OCI-LY1 (cell line): ENCODE data around the gene SLC22A15.

ENCODE experiments used
- H2AFZ ChIP-seq: fragments of 200-600 bp; sonication (generic), shearing (Covaris generic); 2 replicates; pipeline ENCODE4 v1.6.0; 2014; ENCODE audit warnings: antibody characterized with exemption, mild to moderate bottlenecking, low read length
- H3F3A ChIP-seq: fragments of 200-600 bp; sonication (generic), shearing (Covaris generic); 2 replicates; pipeline ENCODE4 v1.6.0; 2014; ENCODE audit warnings: mild to moderate bottlenecking, antibody characterized with exemption, low read length, moderate library complexity; ENCODE audit not compliant: insufficient read depth
- H3K27ac ChIP-seq: fragments of 200-600 bp; sonication (generic); 2 replicates; pipeline ENCODE4 v1.5.1; 2014; ENCODE audit warnings: low read length, mixed run types, mild to moderate bottlenecking, low read depth; ENCODE audit not compliant: poor library complexity, severe bottlenecking
- H3K27me3 ChIP-seq: fragments of 200-600 bp; sonication (generic); 2 replicates; pipeline ENCODE4 v1.6.0; 2014; ENCODE audit warnings: antibody characterized with exemption, mild to moderate bottlenecking, low read length, moderate library complexity; ENCODE audit not compliant: insufficient read depth
- H3K36me3 ChIP-seq: fragments of 200-600 bp; sonication (generic); 2 replicates; pipeline ENCODE4 v1.6.1; 2014; ENCODE audit warnings: mild to moderate bottlenecking, antibody characterized with exemption, low read length, moderate library complexity, mixed read lengths; ENCODE audit not compliant: insufficient read depth
- H3K4me1 ChIP-seq: fragments of 200-600 bp; sonication (generic); 2 replicates; pipeline ENCODE4 v1.5.1; 2014; ENCODE audit warnings: mild to moderate bottlenecking, low read length, moderate library complexity; ENCODE audit not compliant: insufficient read depth, severe bottlenecking
- H3K4me2 ChIP-seq: fragments of 200-600 bp; sonication (generic), shearing (Covaris generic); 2 replicates; pipeline ENCODE4 v1.6.1; 2014; ENCODE audit warnings: low read length
- H3K4me3 ChIP-seq: fragments of 200-600 bp; sonication (generic); 2 replicates; pipeline ENCODE4 v1.5.1; 2014; ENCODE audit warnings: low read length, low read depth, mild to moderate bottlenecking, mixed read lengths; ENCODE audit not compliant: poor library complexity, severe bottlenecking
- H3K79me2 ChIP-seq: fragments of 200-600 bp; shearing (Covaris generic); 2 replicates; pipeline ENCODE4 v1.6.1; 2016; ENCODE audit warnings: mixed run types, low read length, mixed read lengths; ENCODE audit not compliant: insufficient read depth
- H3K9ac ChIP-seq: fragments of 200-600 bp; sonication (generic), shearing (Covaris generic); 2 replicates; pipeline ENCODE4 v1.6.1; 2014; ENCODE audit warnings: mild to moderate bottlenecking, low read length, mixed read lengths
- H3K9me2 ChIP-seq: fragments of 200-600 bp; sonication (generic), shearing (Covaris generic); 2 replicates; pipeline ENCODE4 v1.6.1; 2014; ENCODE audit warnings: low read depth, mild to moderate bottlenecking, low read length, mixed read lengths
- H3K9me3 ChIP-seq: fragments of 200-600 bp; shearing (Covaris generic); 2 replicates; pipeline ENCODE4 v1.6.1; 2014; ENCODE audit warnings: low read length, mixed read lengths
- H4K20me1 ChIP-seq: fragments of 200-600 bp; sonication (generic), shearing (Covaris generic); 2 replicates; pipeline ENCODE4 v1.6.0; 2016; ENCODE audit warnings: mild to moderate bottlenecking, low read length; ENCODE audit not compliant: insufficient read depth
- EZH2 ChIP-seq: fragments of 200-600 bp; sonication (generic), shearing (Covaris generic); IDR thresholded peaks from 2 replicates; pipeline ENCODE4 v1.8.0; 2017; ENCODE audit warnings: borderline replicate concordance, mixed run types, mild to moderate bottlenecking, antibody characterized with exemption, low read length, moderate library complexity, mixed read lengths
- TF ChIP-seq, protein P1 (sequence below): fragments of 200-600 bp; sonication (generic), shearing (Covaris generic); IDR thresholded peaks from 2 replicates; pipeline ENCODE4 v1.5.1; 2017; ENCODE audit warnings: mild to moderate bottlenecking, antibody characterized with exemption, low read length, moderate library complexity, mixed read lengths

SLC22A15 gene

DNA sequence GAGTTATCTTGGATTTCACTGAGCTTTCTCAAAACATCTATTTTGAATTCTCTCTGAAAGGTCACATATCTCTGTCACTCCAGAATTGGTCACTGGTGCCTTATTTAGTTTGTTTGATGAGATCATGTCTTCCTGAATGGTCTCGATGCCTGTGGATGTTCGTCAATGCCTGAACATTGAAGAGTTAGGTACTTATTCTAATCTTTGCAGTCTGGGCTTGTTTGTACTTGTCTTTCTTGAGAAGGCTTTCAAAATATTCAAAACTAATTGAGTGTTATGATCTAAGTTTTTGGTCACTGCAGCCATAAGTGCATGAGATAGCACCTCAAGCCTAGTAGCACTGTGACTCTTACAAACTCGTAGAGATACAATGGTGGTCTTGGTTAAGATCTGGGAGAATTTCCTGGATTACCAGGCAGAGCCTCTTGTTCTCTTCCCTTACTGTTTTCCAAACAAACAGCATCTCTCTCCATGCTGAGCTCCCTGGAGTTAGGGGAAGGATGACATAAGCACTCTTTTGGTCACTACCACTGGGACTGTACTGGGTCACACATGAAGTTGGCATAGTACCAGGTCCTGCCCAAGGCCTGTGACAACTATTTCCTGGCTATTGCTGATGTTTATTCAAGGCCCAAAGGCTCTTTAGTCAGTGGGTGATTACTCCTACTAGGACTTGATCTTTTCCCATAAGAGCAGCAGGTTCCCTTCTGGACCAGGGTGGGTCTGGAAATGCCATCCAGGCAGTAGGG, 25.6 kb downstream of the SLC22A15 start:
- Histone ChIP-seq H3K36me3 (no peaks in the 10 kb centered on the region), H3K27me3 (no peaks in the 10 kb centered on the region), H3K9me3 (no peaks in the 10 kb centered on the region), H2AFZ (no peak overlapping the region), H4K20me1 (no peaks in the 10 kb centered on the region), H3F3A (no peaks in the 10 kb centered on the region), H3K9ac (no peak overlapping the region), H3K4me2 (no peak overlapping the region), H3K79me2 (no peaks in the 10 kb centered on the region), H3K4me3 (no peak overlapping the region), H3K9me2 (no peaks in the 10 kb centered on the region), H3K27ac (no peak overlapping the region), H3K4me1 (no peaks in the 10 kb centered on the region)
- TF ChIP-seq, protein P1, sequence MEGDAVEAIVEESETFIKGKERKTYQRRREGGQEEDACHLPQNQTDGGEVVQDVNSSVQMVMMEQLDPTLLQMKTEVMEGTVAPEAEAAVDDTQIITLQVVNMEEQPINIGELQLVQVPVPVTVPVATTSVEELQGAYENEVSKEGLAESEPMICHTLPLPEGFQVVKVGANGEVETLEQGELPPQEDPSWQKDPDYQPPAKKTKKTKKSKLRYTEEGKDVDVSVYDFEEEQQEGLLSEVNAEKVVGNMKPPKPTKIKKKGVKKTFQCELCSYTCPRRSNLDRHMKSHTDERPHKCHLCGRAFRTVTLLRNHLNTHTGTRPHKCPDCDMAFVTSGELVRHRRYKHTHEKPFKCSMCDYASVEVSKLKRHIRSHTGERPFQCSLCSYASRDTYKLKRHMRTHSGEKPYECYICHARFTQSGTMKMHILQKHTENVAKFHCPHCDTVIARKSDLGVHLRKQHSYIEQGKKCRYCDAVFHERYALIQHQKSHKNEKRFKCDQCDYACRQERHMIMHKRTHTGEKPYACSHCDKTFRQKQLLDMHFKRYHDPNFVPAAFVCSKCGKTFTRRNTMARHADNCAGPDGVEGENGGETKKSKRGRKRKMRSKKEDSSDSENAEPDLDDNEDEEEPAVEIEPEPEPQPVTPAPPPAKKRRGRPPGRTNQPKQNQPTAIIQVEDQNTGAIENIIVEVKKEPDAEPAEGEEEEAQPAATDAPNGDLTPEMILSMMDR: no peak

DNA sequence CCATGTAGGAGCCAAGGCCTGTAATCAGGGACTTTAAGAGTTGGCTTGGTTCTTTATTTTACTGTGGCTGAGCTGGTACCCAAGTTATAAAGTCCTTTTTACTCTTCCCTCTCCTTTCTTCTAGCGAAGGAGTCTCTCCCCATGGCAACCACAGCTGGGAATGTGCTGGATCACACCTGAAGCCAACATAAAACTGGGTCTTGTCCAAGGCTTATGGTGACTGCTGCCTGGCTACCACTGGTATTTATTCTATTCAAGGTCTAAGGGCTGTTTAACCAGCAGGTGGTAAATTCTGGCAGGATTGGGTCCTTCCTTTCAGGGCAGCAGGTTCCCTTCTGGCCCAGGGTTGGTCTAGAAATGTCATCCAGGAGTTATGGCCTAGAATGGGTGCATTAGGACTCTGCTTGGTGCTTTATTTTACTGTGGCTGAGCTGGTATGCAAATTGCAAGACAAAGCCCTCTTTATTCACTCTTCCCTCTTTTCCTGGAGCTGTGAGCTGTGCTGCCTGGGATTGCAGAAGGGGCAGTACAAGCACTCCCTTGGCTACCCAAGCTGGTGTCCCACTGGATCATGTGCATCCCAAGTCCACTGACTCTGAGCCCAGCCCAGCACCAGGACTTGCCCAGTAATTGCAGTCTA, 26.6 kb downstream of the SLC22A15 start:
- Histone ChIP-seq H4K20me1 (no peaks in the 10 kb centered on the region), H3K9me3 (no peaks in the 10 kb centered on the region), H2AFZ (no peak overlapping the region), H3K36me3 (no peaks in the 10 kb centered on the region), H3K9me2 (no peaks in the 10 kb centered on the region), H3K9ac (no peak overlapping the region), H3K79me2 (no peaks in the 10 kb centered on the region), H3K4me1 (no peaks in the 10 kb centered on the region), H3K4me2 (no peak overlapping the region), H3K27ac (no peak overlapping the region), H3K4me3 (no peak overlapping the region), H3K27me3 (no peaks in the 10 kb centered on the region), H3F3A (no peaks in the 10 kb centered on the region)
- TF ChIP-seq, protein P1: no peak
- no peak for TF ChIP-seq EZH2

DNA sequence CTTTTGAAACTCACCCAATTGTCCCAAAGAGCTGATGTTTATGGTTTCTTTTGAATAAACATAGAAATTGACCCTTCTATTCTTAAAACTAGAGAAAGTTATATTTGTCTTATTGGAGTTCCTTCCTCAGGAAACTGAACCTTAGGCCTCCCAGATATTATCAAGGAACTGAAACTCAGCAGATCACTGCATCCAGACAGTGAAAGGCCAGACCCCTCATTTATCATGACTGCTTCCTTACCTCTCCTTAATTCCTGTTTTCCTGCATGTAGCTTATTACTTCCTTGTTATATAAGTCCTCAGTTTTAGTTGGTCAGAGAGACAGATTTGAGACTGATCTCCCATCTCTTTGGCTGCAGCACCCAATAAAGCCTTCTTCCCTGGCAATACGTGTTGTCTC, 27.5 kb downstream of the SLC22A15 start:
- no peaks in the 10 kb centered on the region for H4K20me1 ChIP-seq
- no peak overlapping the region for H3K4me2 ChIP-seq
- H3K9ac ChIP-seq: no peak overlapping the region

More for the DNA sequence above, 27.5 kb downstream of the SLC22A15 start:
- Histone ChIP-seq H3K27ac (no peak overlapping the region), H3K36me3 (no peaks in the 10 kb centered on the region), H3F3A (no peaks in the 10 kb centered on the region), H3K27me3 (no peaks in the 10 kb centered on the region), H2AFZ (no peak overlapping the region), H3K4me1 (no peaks in the 10 kb centered on the region), H3K9me2 (no peaks in the 10 kb centered on the region), H3K9me3 (no peaks in the 10 kb centered on the region), H3K79me2 (no peaks in the 10 kb centered on the region), H3K4me3 (no peak overlapping the region)
- TF ChIP-seq EZH2: no peak
- TF ChIP-seq, protein P1: no peak
